AG04449 (cell line): ENCODE measurements around the gene SLC3A2.

Experiments
- CTCF ChIA-PET: fragments of 350-600 bp; formaldehyde crosslinking; extraction: SDS; loops from one replicate; lab custom pipeline; 2021; ENCODE audit warnings: antibody characterized with exemption; lab: Yijun Ruan, JAX
- POLR2A ChIA-PET: fragments of 400-600, 350-600 bp; formaldehyde crosslinking; extraction: SDS; loops from one replicate; lab custom pipeline; 2020; ENCODE audit warnings: antibody characterized with exemption, inconsistent platforms; lab: Yijun Ruan, JAX
- DNase-seq: peaks from one replicate; pipeline ENCODE4 v3.0.0-alpha.2; 2010; ENCODE audit warnings: low read depth, low spot score
- H3K4me3 ChIP-seq: 2 replicates; pipeline ENCODE4 v1.5.1; 2011; ENCODE audit warnings: low read depth, mild to moderate bottlenecking, control low read depth, low read length
- CTCF ChIP-seq: IDR thresholded peaks from one replicate; pipeline ENCODE4 v1.5.1; 2011; ENCODE audit warnings: mild to moderate bottlenecking, moderate library complexity, low read length, control low read depth, inconsistent platforms; ENCODE audit not compliant: insufficient read depth; ENCODE audit errors: missing control alignments

The SLC3A2 gene

DNA sequence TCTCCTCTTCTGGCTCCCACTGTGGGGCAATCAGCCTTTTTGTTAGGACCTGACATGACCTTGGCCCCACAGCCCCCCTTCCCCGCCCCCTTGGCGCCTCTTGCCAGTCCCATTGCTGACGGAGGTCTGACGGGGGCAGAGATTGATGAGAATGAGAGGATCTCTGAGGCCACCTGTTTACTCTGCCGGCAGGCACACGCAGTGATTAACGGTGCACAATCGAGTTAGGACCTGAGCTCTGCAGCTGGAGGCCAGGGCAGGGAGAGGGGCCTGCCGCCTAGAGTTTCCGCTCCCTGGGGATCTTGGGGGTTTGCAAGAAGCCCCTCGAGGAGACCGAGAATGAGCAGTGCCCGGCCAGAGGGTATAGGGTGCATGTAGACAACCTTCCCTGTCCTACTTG is 47.3 kb downstream of the SLC3A2 start:
- no peak overlapping the region for H3K4me3 ChIP-seq
- no peak for TF ChIP-seq CTCF
- ChIA-PET CTCF (interaction anchor here (1.1 to 3.8 kb wide), 3 partner anchors 21 to 108 kb away, joined by 3 to 18 read pairs (median 4); no protein-coding TSS in a partner anchor), POLR2A (no interaction called here)
- DNase-seq: no peak

GRCh38 chr11:62930157-62930556 is 49.5 kb downstream of the SLC3A2 start:
- ChIA-PET CTCF (no interaction called here), POLR2A (no interaction called here)
- no peak for DNase-seq

GRCh38 chr11:62930666-62931065 is 50.0 kb downstream of the SLC3A2 start:
- H3K4me3 ChIP-seq: no peak overlapping the region
- TF ChIP-seq CTCF: no peak
- ChIA-PET CTCF (interaction anchor here (1.4 to 2.4 kb wide), 2 partner anchors 16 to 24 kb away, joined by 3 to 17 read pairs; no protein-coding TSS in a partner anchor), POLR2A (no interaction called here)
- no peak for DNase-seq

More at GRCh38 chr11:62930157-62930556, 49.5 kb downstream of the SLC3A2 start:
- TF ChIP-seq CTCF: no peak
- H3K4me3 ChIP-seq: no peak overlapping the region

- ChIA-PET POLR2A (no interaction called here), CTCF (interaction anchor here (0.8 to 2.4 kb wide), 3 partner anchors 17 to 92 kb away, joined by 3 to 17 read pairs (median 4); no protein-coding TSS in a partner anchor)
- no peak overlapping the region for H3K4me3 ChIP-seq
- no peak for TF ChIP-seq CTCF
- DNase-seq: no peak
These were observed 51.0 kb downstream of the SLC3A2 start for GRCh38 chr11:62931499-62932278.

- H3K4me3 ChIP-seq: no peak overlapping the region
- ChIA-PET POLR2A (no interaction called here), CTCF (no interaction called here)
- DNase-seq: no peak
- no peak for TF ChIP-seq CTCF
These were observed 52.6 kb downstream of the SLC3A2 start for GRCh38 chr11:62933285-62933684.

DNA sequence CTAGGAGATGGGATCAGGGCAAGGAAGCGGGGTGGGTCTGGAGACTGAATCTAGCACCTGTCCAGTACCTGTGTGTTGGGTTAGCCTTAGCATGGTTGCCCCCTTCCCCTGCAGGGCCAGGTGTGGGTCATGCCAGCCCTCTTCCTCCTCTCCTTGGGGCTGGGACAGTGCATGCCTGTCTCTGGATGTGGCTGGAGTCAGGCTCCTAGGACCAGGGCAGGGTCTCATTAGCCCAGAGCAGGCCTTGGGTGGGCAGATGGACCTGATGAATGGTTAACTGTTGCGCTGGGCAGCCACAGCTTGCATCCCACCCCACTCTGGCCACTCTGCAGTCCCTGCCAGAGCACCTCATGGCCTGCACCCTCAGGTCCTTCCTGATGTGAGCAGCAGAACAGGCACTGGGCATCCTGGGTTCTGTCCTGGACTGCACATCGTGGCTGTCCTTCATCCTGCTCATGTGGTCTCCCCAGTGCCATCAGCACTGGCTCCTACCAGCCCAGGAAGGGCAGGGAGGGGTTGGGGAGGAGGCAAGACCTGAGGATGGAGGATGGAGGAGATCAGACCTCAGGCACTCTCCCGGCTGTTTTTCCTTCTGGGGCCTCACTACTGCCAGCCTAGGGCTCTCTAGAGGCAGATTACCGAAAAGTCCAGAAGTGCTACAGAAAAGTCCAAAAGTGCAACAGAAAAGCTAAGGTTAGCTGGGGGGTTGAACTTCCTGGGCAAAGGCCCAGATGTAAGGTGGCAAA is 53.2 kb downstream of the SLC3A2 start:
- POLR2A ChIA-PET: no interaction called here
- no peak for TF ChIP-seq CTCF
- CTCF ChIA-PET: no interaction called here

More for the DNA sequence above, 53.2 kb downstream of the SLC3A2 start:
- no peak overlapping the region for H3K4me3 ChIP-seq
- no peak for DNase-seq
